ENCODE measurements around the gene UBC. TPM values are rescaled to one million over a fixed set of nuclear protein-coding genes. Genes with fewer than 3 reads are reported as not detected.
"Not testable (repeated sequence)": the region's sequence is repeated elsewhere in the genome, so short reads cannot be mapped to it uniquely, and the experiment has no call there.

UBC gene
- total and polyA plus RNA-seq, 5 experiments from 2014 or later, result 773 to 1,331 (median 1,080) TPM

DNA sequence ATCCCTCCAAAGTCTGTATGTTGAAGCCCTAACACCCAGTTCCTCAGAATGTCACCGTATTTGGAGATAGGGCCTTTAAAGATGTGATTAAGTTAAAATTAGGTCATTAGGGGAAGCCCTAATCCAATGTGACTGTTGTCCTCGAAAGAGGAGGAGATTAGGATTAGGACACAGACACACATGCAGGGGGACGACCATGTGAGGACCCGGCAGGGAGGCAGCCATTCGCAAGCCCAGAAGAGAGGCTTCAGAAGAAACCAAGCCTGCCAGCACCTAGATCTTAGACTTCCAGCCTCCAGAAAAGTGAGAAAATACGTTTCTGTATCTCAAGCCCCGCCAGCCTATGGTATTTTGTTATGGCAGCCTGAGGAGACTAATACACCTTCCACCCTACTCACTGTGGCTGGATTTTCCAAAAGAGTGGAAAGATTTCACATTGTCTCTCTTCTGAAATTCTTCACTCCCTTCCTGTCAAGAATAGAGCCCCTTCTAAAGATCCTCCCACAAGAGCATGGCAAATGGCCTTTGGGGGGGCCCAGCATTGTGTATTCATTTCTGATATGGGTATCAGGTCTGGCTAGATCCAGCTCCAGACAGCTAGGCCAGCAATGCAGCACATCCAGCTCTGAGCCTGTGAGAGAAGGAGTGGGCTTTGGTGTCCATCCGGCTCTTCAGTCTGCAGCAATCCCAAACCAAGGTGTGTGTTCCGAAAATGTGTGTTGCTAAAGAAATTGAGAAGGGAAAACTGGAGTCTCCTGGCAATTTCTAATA lies 15.4 kb upstream of the UBC start:
- Mint-ChIP-seq H3K27ac (peak overlapping the region in 4 of 10 donors; percentile 22 to 100 (median 48)), H3K4me3 (peak overlapping the region in 5 of 10 donors; percentile 7 to 95 (median 91))

DNA sequence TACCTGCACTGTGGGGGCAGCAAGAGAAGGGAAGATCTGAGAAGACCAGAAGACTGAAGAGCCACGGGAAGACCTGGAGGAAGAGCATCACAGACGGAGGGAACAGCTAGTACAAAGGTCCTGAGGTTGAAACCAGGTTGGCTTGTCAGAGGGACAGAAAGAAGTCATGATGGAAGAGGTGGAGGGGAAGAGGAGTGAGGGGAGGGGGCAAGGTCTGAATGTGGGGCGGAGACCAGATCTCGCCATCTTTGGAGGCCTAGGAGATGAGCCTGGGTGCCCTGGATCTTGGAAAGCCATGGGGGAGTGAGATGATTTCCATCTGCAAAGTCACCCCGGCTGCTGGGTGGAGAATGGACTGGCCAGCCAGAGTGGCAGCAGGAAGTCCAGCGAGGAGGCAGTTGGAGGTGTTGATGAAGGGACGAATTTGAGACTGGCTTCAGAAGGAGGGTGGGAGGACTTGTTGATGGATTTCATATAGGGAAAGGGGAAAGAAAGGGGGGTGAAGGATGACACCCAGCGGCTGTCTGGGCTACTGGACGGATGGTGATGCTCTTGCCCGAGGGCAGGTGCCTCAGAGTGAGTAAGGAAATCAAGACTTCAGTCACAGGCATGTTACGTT lies 14.6 kb upstream of the UBC start:
- Mint-ChIP-seq H3K4me3 (peak overlapping the region; percentile 45 to 97 (median 92)), H3K9me3 (peaks cover 0 to 9% (median 0%) of the 10 kb centered on the region in 9 donors), H3K36me3 (peaks cover 0 to 6% (median 4%) of the 10 kb centered on the region in 3 donors), H3K27ac (peak overlapping the region in 8 of 10 donors; percentile 4 to 100 (median 78)), H3K4me1 (peaks cover 24 to 37% (median 33%) of the 10 kb centered on the region in 4 donors), H3K27me3 (peaks cover 0 to 8% (median 0%) of the 10 kb centered on the region in 5 donors)
- no peak for ATAC-seq
- no peak for DNase-seq
- POLR2A ChIA-PET, result interaction anchor here (0.7 to 4.8 kb wide), 4 partner anchors 10 to 1543 kb away, joined by 3 to 128 read pairs (median 31); partner anchors contain the start of gene UBC

More for the DNA sequence above, 15.4 kb upstream of the UBC start:
- H3K27me3 Mint-ChIP-seq, result peaks cover 0 to 8% (median 0%) of the 10 kb centered on the region in 5 donors
- peaks cover 0 to 6% (median 4%) of the 10 kb centered on the region in 3 donors for H3K36me3 Mint-ChIP-seq
- DNase-seq (no peak), ATAC-seq (no peak)
- H3K4me1 Mint-ChIP-seq, result peaks cover 24 to 36% (median 33%) of the 10 kb centered on the region in 4 donors
- POLR2A ChIA-PET, result interaction anchor here (1.9 to 13.6 kb wide), 2 partner anchors 10 kb away, joined by 8 to 541 read pairs; partner anchors contain the start of gene UBC
- peaks cover 0 to 9% (median 0%) of the 10 kb centered on the region in 9 donors for H3K9me3 Mint-ChIP-seq

DNA sequence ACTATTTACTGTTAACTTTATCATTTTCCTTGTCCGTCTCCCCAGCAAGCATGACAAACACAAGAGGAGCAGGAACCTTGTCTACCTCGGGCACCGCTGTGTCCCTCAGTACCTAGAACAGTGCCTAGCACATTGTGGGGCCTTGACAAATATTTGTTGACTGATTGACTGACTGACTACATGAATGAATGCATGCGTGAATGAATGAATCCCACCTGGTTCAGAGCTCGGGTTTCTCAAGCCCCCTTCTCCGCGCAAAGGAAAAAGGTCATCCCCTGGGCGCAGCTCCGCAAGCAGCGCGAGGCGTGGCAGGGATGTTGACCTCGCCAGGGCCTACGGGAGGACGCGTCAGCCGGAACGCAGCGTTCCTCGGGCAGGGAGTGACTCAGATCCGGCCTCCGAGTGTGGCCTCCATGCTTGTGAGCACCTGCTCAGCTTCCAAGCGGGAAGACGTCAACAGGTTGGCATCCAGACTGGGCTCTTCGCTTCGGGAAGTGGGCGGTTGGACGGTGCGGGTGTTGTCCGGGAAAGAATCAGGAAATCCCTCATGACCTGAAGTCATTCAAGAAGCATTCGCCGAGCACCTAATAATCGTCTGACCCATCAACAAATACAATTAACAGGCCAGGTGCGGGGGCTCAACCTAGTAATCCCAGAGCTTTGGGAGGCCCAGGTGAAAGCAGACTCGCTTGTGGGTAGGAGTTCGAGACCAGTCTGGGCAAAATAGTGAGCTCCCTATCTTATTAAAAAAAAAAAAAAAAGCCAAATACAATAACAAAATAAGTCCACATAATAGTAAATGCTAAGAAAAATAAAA lies 13.9 kb upstream of the UBC start:
- Mint-ChIP-seq H3K4me1 (peaks cover 24 to 42% (median 33%) of the 10 kb centered on the region in 4 donors), H3K4me3 (peak overlapping the region; percentile 89 to 99 (median 95)), H3K9me3 (peaks cover 0 to 9% (median 0%) of the 10 kb centered on the region in 9 donors), H3K27me3 (peaks cover 0 to 8% (median 0%) of the 10 kb centered on the region in 5 donors), H3K27ac (peak overlapping the region; percentile 88 to 100 (median 95)), H3K36me3 (peaks cover 0 to 6% (median 4%) of the 10 kb centered on the region in 3 donors)
- DNase-seq, result no peak
- POLR2A ChIA-PET, result interaction anchor here (0.7 to 4.8 kb wide), 5 partner anchors 11 to 1543 kb away, joined by 3 to 128 read pairs (median 5); partner anchors contain the start of gene UBC
- ATAC-seq, result peak; percentile 35 to 54

DNA sequence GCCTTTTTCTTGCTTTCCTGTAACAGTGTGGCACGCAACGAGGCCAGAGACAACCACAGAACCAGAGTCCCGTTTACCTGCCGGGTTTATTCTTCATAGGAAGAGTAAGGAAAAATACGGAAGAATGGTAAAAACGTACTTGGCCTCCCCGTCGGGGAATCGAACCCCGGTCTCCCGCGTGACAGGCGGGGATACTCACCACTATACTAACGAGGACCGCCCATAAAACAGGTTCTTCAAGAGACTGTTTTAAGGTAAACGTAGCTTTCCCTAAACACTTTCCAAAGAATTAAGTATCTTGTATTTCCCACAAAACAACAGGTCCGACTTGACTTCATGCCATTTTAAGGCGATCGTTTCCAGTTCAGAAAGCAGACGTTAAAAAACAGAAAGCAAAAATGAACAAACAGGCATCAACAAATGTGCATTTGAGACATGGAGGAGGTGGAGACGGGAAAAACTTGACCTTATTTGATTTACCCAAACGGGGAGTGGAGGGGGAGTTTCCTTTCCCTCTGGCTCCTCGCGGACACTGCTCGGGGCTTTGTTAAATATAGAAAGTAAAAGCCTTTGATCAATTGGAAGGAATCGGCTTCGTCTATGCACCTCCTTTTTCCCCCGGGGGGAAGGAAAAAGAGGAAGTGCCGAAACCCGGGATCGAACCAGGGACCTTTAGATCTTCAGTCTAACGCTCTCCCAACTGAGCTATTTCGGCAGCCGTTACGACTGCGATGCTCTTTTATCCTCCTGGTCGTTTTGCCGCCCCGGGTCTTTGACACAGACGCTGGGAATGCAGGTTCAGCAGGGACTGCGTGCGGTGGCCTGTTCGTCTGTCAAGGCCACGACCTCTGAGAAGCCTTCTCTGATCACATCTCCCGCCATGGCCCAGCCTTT lies 13.0 kb upstream of the UBC start:
- Mint-ChIP-seq H3K36me3 (peaks cover 0 to 6% (median 4%) of the 10 kb centered on the region in 3 donors), H3K4me3 (peak overlapping the region; percentile 89 to 99 (median 95)), H3K27me3 (peaks cover 0 to 8% (median 0%) of the 10 kb centered on the region in 5 donors), H3K9me3 (peaks cover 0 to 9% (median 0%) of the 10 kb centered on the region in 9 donors), H3K4me1 (peaks cover 24 to 46% (median 35%) of the 10 kb centered on the region in 4 donors), H3K27ac (peak overlapping the region; percentile 88 to 100 (median 95))
- ATAC-seq (peak; percentile 79 to 87), DNase-seq (peak; percentile 75 to 97 (median 90))
- POLR2A ChIA-PET, result interaction anchor here (0.6 to 4.8 kb wide), 5 partner anchors 11 to 109 kb away, joined by 4 to 128 read pairs (median 5); partner anchors contain the start of gene UBC

DNA sequence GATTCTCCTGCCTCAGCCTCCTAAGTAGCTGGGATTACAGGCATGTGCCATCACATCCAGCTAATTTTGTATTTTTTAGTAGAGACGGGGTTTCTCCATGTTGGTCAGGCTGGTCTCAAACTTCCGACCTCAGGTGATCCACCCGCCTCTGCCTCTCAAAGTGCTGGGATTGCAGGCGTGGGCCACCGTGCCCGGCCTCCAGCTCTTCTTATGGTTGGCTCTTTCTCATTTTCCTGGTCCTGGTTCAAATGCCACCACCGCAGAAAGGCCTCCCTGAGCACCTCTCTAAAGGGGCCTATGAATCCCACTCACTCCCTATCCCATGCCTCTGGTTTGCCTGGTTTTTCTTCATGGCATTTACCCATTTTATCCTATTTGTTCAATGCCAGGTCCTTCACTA lies 11.3 kb upstream of the UBC start:
- Mint-ChIP-seq H3K9me3 (peaks cover 0 to 11% (median 0%) of the 10 kb centered on the region in 9 donors), H3K4me1 (peaks cover 36 to 62% (median 52%) of the 10 kb centered on the region in 4 donors), H3K27ac (peak overlapping the region in 7 of 10 donors; percentile 40 to 100 (median 61)), H3K27me3 (peaks cover 0 to 12% (median 0%) of the 10 kb centered on the region in 5 donors), H3K4me3 (peak overlapping the region in 2 of 10 donors; percentile 96 to 99)
- ATAC-seq, DNase-seq, H3K36me3 Mint-ChIP-seq: not testable (repeated sequence)
- POLR2A ChIA-PET, result interaction anchor here (0.6 to 14.5 kb wide), 3 partner anchors 10 to 14 kb away, joined by 3 to 541 read pairs (median 128); partner anchors contain the start of gene UBC

DNA sequence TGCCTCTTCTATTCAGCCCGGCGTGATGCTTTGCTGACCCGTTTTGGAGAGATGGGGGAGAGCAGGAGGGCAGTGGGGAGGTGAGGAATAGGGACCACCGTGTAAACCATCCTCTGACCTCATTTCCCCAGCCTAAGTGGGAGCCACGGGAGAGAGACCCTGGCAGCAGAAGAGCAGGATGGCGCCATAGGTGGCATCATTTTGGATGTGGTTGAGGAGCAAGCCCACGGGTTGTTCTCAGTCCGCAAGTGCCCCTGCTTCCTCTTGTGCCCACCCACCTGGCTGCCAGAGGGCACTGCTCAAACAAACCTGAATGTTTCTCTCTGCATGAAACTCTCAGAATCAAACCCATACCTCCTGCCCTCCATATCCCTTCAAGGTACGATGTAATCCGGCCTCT lies 10.7 kb upstream of the UBC start:
- H3K4me1 Mint-ChIP-seq, result peaks cover 39 to 67% (median 57%) of the 10 kb centered on the region in 4 donors
- peaks cover 0 to 11% (median 0%) of the 10 kb centered on the region in 9 donors for H3K9me3 Mint-ChIP-seq
- ATAC-seq, result no peak
- POLR2A ChIA-PET, result interaction anchor here (4.8 to 14.5 kb wide), 2 partner anchors 9 to 12 kb away, joined by 128 to 541 read pairs; partner anchors contain the start of gene UBC
- no peak for DNase-seq
- H3K36me3 Mint-ChIP-seq, result peaks cover 0 to 9% (median 4%) of the 10 kb centered on the region in 3 donors
- H3K27me3 Mint-ChIP-seq, result peaks cover 0 to 12% (median 0%) of the 10 kb centered on the region in 5 donors
- H3K4me3 Mint-ChIP-seq, result peak overlapping the region in 3 of 10 donors; percentile 26 to 45 (median 34)
- H3K27ac Mint-ChIP-seq, result peak overlapping the region in 5 of 10 donors; percentile 48 to 78 (median 73)

DNA sequence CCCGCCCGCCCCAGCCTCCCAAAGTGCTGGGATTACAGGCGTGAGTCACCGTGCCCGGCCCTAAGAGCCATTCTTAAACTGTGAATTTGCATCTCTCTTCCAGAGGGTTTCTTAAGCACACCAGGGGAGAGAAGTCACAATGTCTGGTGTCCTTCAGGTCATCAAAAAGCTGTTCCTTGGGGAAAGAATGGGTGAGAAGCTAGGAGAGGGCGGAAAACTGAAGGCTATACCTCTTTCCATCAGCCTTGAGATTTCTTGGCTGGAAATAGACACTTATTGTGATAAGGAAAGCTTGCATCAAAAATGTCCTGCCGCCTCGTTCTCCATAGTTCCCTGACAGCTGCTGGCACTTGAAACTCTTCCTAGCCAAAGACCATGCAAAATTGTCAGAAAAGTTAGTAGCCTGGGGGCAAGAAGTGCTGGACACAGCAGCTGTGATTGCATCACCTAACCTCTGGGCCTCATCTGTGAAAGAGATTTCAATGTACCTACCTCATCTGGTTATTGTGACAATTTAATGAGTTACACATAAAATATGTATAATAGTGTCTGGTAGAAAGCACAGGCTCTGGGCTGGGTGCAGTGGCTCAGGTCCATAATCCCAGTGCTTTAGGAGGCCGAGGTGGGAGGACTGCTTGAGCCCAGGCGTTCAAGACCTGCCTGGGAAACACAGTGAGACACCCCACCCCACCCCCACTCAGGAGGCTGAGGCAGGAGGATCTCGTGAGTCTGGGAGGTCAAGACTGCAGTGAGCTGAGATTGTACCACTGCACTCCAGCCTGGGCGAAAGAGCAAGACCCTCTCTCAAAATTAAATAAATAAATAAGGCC lies 9.7 kb upstream of the UBC start:
- ATAC-seq (no peak), DNase-seq (no peak)
- H3K4me3 Mint-ChIP-seq, result no peak overlapping the region
- H3K4me1 Mint-ChIP-seq, result peaks cover 37 to 71% (median 60%) of the 10 kb centered on the region in 4 donors
- peaks cover 0 to 12% (median 0%) of the 10 kb centered on the region in 5 donors for H3K27me3 Mint-ChIP-seq
- peak overlapping the region in 4 of 10 donors; percentile 15 to 86 (median 40) for H3K27ac Mint-ChIP-seq
- peaks cover 0 to 11% (median 0%) of the 10 kb centered on the region in 9 donors for H3K9me3 Mint-ChIP-seq
- peaks cover 0 to 9% (median 4%) of the 10 kb centered on the region in 3 donors for H3K36me3 Mint-ChIP-seq
- POLR2A ChIA-PET, result interaction anchor here (3.0 to 14.5 kb wide), 2 partner anchors 10 to 13 kb away, joined by 19 to 541 read pairs; partner anchors contain the start of gene UBC

DNA sequence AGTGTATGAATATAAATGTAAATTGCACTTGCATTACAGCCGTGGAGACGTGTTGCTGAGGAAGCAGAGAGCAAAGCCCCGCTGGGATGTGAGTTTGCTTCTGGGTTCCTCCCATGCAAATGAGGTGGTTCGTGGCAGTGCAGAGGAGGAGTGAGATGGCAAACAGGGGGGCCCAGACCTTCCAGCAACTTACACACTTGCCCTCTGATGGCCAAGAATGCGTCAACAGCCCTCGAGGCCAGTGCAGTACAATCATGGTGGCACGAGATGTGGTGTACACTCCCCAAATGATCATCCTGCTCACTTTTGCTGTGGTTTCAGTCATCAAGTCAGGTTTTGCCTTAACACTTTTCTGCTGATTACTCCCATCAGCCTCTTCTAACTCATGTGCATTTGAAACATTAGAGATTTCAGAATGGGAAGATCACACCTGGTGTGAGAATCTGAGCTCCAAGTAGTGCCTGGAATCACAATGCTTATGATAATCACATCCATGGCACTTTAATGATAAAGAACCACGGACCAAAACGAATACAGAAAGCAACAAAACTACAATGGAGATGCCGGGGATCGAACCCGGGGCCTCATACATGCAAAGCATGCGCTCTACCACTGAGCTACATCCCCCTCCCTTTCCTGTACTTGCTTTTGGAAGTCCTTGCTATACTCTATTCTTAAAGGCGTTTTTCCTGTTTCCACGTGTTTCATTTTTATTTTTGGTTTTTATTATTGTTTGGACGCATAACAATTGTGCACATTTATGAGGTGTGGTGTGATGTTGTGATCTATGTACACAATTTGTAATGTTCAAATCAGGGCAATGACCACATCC lies 7.0 kb upstream of the UBC start:
- DNase-seq (peak in 9 of 10 donors; percentile 27 to 78 (median 68)), ATAC-seq (peak; percentile 12 to 31)
- Mint-ChIP-seq H3K27ac (peak overlapping the region; percentile 82 to 100 (median 96)), H3K4me3 (peak overlapping the region; percentile 70 to 92 (median 81)), H3K27me3 (peaks cover 0 to 4% (median 0%) of the 10 kb centered on the region in 5 donors), H3K36me3 (peaks cover 0 to 3% (median 0%) of the 10 kb centered on the region in 3 donors), H3K9me3 (peaks cover 0 to 2% (median 0%) of the 10 kb centered on the region in 9 donors), H3K4me1 (peaks cover 32 to 73% (median 62%) of the 10 kb centered on the region in 4 donors)
- POLR2A ChIA-PET, result interaction anchor here (1.5 to 14.5 kb wide), 3 partner anchors 8 to 15 kb away, joined by 3 to 541 read pairs (median 19); partner anchors contain the start of gene UBC

DNA sequence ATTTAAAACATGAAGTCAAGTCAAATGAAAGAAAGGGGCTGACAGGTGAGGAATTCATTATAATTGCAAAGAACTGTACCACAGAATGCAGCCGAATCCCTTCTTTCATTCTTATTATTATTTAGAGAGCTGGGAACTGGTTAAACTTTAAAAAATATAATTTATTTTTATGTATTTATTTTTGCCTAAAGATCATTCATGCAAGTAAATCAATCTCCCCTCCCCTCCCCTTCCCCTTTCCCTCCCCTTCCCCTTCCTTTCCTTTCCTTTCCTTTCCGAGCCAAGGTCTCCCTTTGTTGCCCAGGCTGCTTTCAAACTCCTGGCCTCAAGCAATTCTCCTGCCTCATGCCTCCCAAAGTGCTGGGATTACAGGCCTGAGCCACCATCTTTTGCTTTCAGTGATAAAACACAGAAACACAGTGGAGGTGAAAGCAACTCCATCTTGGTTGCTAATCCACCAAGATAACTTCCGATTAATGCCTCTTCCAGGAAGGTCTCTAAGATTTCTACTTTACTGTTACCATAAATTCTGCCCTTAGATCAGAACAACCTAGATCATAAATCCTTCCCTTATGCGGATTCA lies 6.0 kb upstream of the UBC start:
- H3K36me3 Mint-ChIP-seq, result peaks cover 0 to 3% (median 0%) of the 10 kb centered on the region in 3 donors
- peaks cover 0 to 4% (median 0%) of the 10 kb centered on the region in 5 donors for H3K27me3 Mint-ChIP-seq
- ATAC-seq, result no peak
- peak overlapping the region; percentile 70 to 92 (median 81) for H3K4me3 Mint-ChIP-seq
- no peak for DNase-seq
- H3K27ac Mint-ChIP-seq, result peak overlapping the region; percentile 92 to 100 (median 97)
- POLR2A ChIA-PET, result interaction anchor here (1.3 to 14.5 kb wide), 3 partner anchors 10 to 16 kb away, joined by 3 to 541 read pairs (median 3); no protein-coding TSS in a partner anchor
- H3K4me1 Mint-ChIP-seq, result peaks cover 31 to 77% (median 67%) of the 10 kb centered on the region in 4 donors
- peaks cover 0 to 2% (median 0%) of the 10 kb centered on the region in 9 donors for H3K9me3 Mint-ChIP-seq
